Right ventricle myocardium inferior (tissue), 1 donor: ENCODE measurements around the gene MAPKAP1. TPM values are rescaled to one million over a fixed set of nuclear protein-coding genes. Genes with fewer than 3 reads are reported as not detected.

Experiments
- ATAC-seq: fragments of 200-7000 bp; cut with Tn5 transposase; one replicate; pipeline ENCODE4 v1.9.1; 2020; ENCODE audit warnings: mild to moderate bottlenecking, moderate library complexity
- DNase-seq: peaks from one replicate; pipeline ENCODE4 v3.0.0; 2021; ENCODE audit errors: missing footprints
- intact Hi-C: fragments of 100-400 bp; cut with DNase I; formaldehyde crosslinking; loops from one replicate; pipeline ENCODE4 v1.11.0; 2022
- total RNA-seq: library from RNA; stranded (reverse); fragmentation: NEBNext Ultra II Directional; extraction: Animal tissue kit (Norgen Biotek cat#: 25700); gene quantifications from one replicate; pipeline ENCODE4 v1.2.1, GENCODE V29; 2021
- donor health status: DM: no; HTN: yes; CAD: no; lungs with severe emphysema.

The MAPKAP1 gene
- total RNA-seq, 1 donor from 2014 or later = 122 TPM

GRCh38 chr9:125652233-125652594 lies 54.8 kb downstream of the MAPKAP1 start:
- DNase-seq (no peak), ATAC-seq (no peak)
- intact Hi-C loops = no loop called here

DNA sequence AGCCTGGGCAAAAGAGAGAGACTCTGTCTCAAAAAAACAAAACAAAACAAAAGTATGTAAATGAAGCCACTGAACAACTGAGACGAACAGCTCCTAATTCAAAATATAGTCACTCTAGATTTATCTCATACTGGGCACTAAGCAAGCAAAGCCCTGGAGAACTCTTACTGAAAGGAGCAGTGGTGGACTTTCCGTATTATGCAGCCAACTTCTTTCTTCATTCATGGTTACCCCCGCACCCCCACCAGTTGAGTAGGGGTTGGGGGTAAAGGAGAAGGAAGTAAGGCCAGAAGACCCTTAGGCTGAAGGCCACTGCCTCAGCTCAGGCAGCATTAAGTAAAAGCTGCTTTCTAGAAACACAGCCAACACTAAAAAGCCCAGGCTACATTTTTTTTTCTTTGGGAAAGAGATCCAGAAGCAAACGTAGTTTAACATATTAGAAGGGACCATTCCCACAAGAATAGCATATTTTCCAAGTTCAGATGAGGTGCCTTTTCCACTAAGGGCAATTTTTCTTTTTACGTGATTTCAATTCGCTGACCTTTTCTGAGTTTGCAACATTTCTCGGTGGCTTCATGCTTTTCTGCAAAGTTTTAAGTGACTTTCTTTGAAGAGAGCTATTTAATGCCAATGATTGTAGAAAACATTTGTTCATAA lies 55.3 kb downstream of the MAPKAP1 start:
- intact Hi-C loops = no loop called here
- ATAC-seq (no peak), DNase-seq (no peak)

DNA sequence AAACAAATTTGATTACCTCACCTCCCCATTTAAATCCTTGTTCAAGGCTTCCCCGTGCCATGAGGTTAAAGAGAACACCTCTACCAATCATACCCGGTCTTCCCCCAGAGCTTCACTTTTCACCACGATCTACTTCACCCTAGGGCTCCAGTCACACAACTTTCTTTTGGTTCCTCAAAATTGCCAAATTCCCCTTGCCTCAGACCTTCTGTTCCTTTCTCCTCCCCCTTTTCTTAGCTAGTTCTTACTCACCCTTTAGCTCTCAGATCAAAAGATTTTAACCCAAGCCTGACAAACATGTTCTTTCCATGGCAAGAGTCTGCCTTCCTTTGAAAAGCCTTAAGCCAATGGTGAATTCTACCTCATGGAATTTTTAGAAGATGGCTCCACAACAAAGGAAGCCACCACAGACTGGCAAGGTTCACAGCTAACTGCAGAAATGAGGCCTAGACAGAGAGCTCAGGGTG lies 56.7 kb downstream of the MAPKAP1 start:
- ATAC-seq (no peak), DNase-seq (no peak)
- intact Hi-C loops = no loop called here

DNA sequence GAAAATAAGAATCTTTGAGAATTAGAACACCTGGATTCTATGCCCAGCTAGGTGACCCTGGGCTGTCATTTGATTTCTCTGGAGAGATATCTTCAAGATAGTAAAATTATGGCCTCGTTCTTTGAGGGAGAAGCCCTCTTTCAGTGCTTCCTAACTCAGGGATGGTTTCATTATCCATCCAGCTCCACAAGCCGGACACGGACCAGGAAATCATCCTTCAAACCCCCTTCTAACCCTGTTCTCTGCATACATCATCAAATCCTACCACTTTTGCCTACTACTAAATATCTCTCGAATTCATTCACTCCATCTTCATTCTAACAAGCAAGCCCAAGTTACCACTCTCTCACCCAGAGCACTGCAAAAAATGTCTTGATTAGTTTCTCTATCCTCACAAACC lies 57.2 kb downstream of the MAPKAP1 start:
- ATAC-seq (no peak), DNase-seq (no peak)
- intact Hi-C loops = no loop called here

GRCh38 chr9:125649315-125649714 lies 57.7 kb downstream of the MAPKAP1 start:
- intact Hi-C loops = no loop called here
- DNase-seq = no peak
- no peak for ATAC-seq

- intact Hi-C loops = no loop called here
- no peak for ATAC-seq
- DNase-seq = no peak
These were observed 58.7 kb downstream of the MAPKAP1 start for GRCh38 chr9:125648294-125648693.

DNA sequence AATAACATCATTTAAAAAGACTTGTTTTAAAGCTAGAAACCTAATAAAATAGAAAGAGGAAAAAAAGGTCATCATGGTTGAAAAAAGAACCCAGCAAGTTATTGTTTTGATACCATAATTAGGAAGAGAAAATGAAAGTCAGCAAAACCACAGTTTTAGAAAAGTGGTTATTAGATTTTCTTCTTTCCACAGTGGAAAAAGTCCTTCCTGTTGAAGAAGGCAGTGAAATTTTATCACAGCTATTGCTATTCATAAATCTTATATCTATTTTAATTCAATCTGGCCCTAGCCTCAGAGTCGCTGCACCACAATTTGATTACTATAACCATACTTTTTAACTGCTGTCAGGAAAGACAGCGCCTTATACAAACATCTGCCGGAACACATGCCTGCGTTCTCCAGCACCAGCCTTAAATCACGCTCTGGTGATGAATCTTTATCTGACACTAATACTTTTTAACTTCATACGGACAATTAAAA lies 60.3 kb downstream of the MAPKAP1 start:
- intact Hi-C loops = no loop called here
- ATAC-seq (no peak), DNase-seq (no peak)

DNA sequence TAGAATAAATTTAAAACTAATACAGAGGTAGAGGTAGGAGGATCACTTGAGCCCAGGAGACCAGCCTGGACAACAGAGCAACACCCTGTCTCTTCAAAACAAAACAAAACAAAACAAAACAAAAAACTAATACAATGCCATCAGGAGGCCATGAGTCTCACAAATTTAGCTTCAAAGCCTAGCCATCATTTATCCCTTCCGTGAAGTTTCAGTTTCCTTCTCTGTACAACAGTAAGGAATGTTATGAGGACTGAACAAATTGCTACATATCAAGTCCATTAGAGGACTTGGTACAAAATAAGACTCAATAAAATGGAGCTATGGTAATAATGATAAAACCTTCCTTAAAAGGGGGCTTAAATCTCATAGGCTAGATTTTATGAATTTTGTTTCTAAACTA lies 60.8 kb downstream of the MAPKAP1 start:
- DNase-seq (no peak), ATAC-seq (no peak)
- intact Hi-C loops = no loop called here

DNA sequence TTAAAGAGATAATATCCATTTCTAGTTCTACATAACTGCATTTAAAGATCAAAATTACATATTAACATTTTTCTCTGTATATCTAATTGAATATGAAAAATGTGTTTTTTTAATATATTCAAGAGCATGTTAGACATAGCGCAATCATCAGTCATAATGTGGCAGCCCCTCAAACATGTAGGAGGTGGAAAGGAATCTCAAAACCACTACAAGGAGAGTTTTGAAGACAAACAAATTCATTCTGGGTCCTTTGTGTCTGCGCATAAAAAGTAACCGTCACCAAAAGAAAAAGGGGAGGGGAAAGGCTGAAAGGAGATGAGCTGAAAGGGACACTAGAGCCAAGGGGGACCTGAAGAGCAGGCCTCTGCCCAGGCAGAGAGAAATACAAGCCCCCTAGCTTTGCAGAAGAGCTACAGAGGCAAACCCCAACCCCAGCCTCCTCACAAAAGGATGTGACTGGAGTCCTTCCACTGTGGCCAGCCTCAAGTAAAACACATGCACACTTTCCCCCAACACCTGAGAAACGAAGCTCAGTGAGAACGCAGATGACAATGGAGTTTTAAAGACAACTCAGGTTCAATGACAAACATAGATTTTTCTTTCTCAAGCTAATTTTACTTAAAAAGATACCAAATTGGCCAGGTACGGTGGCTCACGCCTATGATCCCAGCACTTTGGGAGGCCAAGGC lies 62.0 kb downstream of the MAPKAP1 start:
- ATAC-seq = no peak
- intact Hi-C loops = no loop called here

GRCh38 chr9:125642311-125642710 lies 64.7 kb downstream of the MAPKAP1 start:
- DNase-seq = no peak
- ATAC-seq = no peak
- intact Hi-C loops = no loop called here

More for the DNA sequence above, 62.0 kb downstream of the MAPKAP1 start:
- DNase-seq = no peak

DNA sequence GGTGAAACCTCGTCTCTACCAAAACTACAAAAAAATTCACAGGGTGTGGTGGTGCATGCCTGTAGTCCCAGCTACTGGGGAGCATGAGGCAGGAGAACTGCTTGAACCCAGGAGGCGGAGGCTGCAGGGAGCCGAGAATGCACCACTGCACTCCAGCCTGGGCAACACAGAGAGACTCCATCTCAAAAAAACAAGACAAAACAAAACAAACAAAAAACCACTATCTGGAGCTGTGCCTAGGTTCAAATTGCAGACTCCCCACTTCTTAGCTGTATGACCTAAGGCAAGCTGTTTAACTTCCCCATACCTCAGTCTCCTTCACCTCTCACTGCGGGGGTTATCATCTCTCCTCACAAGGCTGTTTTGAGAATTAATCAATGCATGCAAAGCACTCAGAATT lies 68.0 kb downstream of the MAPKAP1 start:
- DNase-seq (no peak), ATAC-seq (no peak)
- intact Hi-C loops = no loop called here

DNA sequence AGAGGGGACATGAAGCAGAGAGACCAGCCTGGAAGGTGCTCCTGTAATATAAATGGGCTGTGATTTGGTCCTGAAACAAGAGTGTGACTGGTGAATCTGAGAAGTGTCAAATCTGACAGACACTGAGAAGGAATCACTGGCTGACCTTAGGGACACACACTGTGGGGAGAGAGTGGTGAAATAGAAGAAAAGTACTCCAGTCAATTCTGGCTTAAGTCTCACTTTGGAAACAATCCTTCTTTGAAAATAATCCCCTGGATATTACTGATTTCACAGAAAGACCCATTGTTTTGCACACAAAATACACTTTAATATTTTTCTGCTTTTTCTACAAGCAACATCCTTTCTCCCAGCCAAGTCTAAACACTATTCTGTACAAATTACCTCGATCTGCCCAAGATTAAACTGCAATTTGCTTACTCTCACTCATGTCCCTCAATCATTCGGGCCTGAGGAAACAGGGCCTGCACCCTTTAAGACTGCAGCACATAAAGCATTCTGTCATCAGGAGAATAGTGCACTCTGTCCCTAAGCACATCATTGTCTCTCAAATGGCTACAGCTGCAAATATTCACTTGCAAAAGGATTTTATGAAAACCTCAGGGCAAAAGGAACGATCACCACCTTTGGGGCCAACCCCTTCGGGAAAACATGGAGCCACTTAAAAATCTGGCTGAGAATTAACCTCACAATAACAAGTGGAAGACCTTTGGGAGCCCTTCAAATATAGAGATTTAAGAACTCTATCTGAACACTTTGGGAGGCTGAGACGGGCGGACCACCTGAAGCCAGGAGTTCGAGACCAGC lies 68.6 kb downstream of the MAPKAP1 start:
- ATAC-seq (no peak), DNase-seq (no peak)
- intact Hi-C loops = no loop called here

DNA sequence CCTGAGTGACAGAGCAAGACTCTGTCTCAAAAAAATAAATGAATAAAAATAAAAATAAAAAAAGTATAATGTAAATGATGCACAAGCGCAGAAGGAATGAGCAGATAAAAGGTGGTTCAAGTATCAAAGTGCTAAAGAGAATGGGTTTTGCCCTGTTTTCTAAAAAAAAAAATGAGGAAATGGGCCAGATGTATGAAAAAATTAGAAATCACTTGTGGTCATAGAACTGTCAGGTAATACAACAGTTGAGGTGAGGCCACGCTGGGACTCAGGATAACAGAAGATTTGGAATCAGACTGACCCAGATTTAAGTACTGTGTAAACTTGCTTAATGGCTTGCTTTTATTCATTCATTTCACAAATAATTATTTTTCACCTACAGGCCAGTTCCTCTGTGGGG lies 69.8 kb downstream of the MAPKAP1 start:
- ATAC-seq = no peak
- intact Hi-C loops = no loop called here
- DNase-seq = no peak

GRCh38 chr9:125635888-125636287 lies 71.1 kb downstream of the MAPKAP1 start:
- intact Hi-C loops = no loop called here
- DNase-seq (no peak), ATAC-seq (no peak)

- DNase-seq (no peak), ATAC-seq (no peak)
- intact Hi-C loops = loop anchor here (5.0 kb wide), 2 partner anchors 77 to 207 kb away; no protein-coding TSS in a partner anchor
These were observed 72.8 kb downstream of the MAPKAP1 start for GRCh38 chr9:125634040-125634717.

DNA sequence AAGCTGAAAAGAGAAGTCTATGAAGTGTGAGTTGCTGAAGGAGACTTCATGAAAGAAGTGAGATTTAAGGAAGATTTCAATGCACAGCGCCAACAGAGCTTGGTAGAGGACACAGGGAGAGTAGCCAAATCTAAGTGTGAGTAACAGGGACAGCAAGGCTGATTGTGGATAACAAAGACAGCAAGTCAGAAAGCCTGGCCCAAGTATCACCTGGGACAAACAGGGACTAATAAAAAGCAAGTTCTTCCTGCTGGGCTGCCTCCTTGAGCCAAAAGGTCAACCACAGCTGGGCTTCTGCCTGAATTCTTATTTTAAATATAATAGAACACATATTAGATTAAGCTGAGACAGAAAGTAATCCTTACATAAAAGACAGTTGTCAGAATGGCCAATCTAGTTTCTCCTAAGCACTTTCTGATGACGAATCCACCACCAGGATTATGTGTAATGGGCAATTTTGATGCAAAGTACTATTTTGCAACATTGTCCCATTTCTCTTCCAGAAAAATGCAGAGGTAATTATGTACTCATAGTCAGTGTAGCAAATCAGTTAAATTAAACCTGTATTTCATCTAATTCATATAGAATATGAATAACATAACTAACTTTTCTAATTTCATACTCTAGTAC lies 73.8 kb downstream of the MAPKAP1 start:
- DNase-seq (no peak), ATAC-seq (no peak)
- intact Hi-C loops = loop anchor here (5.0 kb wide), 2 partner anchors 76 to 206 kb away; no protein-coding TSS in a partner anchor

DNA sequence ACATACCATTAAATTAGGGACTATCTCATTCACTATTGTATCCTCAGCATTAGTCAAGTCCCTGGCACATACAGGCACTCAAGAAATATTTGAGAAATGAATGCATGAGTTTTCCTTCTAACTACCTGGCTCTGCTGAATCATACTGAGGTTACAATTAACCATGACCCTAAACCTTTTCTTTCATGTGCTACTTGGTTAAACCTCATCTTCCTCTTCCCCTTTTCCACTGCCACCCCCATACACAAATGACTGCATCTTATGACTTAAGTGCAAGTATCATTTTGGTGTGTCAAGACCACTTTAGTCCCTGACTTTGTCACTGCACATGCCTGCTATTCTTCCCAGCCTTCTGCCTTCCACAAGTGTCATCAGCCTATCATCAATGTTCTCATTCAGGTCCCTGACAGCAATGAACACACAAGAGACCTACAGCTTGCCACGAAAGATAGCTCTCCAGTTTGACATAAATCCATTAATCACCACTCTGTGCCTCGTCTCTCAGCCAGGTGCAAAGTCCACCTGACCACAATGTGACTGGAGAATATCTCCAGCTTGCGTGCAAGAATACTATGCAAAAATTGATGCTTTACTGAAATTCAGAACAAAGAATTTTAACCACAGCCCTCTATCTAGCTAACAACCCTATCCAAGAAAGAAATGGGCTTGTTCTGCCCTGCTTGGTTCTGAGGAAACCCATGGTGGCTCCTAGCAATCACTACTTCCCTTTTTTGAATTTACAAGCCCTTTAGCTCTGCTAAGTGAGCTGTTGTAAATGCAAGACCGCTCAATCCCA lies 74.5 kb downstream of the MAPKAP1 start:
- intact Hi-C loops = loop anchor here (5.0 kb wide), 2 partner anchors 75 to 205 kb away; no protein-coding TSS in a partner anchor
- DNase-seq = no peak
- ATAC-seq = peak; percentile 34
